ENCODE measurements around the gene RPL41. TPM values are rescaled to one million over a fixed set of nuclear protein-coding genes. Genes with fewer than 3 reads are reported as not detected.

Gene RPL41
- total and polyA plus RNA-seq, 5 experiments from 2014 or later, result 5,098 to 10,436 (median 8,782) TPM

DNA sequence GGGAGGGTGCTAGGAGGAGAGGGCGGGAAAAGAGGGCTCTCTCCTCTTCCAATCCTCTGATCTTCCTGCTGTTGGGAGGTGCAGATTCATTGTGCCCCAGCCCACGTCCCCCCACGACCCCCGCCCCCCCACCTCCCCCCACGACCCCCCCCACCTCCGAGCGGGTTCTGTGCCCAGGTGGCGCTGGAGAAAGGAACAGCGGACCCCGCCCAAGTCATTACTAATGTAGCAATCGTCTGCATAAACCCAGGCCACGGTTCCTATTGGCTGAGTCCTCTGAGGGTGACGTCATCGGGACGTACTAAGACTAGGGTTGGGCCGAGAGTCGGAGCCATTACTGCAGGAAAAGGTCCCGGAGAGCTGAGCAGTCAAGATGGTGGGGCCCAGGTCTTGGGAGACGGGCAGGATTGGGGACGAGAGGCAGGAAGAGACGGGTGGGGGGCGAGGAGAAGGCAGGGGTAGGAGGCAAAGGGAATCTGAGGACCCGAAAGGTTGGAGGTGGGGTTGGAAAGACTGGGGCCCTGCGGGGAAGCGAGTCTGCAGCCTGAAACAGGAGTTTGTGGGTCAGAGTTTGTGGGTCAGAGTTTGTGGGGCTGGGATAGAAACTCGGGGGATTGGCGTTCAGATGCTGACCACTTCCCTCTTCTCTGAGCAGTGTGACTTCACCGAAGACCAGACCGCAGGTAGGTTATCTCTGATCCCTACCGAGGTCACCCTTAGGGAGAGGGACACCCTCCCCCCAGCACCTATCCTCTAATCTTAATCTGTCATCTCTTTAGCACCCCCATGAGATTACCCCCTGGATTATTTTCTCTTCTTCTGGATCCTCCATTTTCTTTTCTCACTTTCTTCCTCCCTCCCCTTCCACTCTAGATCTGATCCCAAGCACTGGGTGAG, 41.8 kb downstream of the RPL41 start, which contains the start of gene MYL6:
Gene MYL6, plus strand, starts transcription at position 331 of the 897 bp plus-strand sequence. Its CDS starts 43 bp downstream, at position 374.
- POLR2A ChIA-PET, result interaction anchor here (0.7 to 13.3 kb wide), 12 partner anchors 8 to 185 kb away, joined by 3 to 163 read pairs (median 10); partner anchors contain the start of genes ANKRD52, COQ10A, ESYT1 and PA2G4
- peak; percentile 85 to 87 for ATAC-seq
- Mint-ChIP-seq H3K27ac (peak within 1 kb of the TSS; percentile 95 to 100 (median 98)), H3K4me1 (peaks cover 32 to 54% (median 49%) of the 10 kb centered on the region in 4 donors), H3K27me3 (no peaks in the 10 kb centered on the region), H3K9me3 (no peaks in the 10 kb centered on the region), H3K36me3 (peaks cover 2 to 35% (median 8%) of the 10 kb centered on the region in 3 donors), H3K4me3 (peak within 1 kb of the TSS; percentile 93 to 99 (median 98))
- peak; percentile 72 to 97 (median 90) for DNase-seq

DNA sequence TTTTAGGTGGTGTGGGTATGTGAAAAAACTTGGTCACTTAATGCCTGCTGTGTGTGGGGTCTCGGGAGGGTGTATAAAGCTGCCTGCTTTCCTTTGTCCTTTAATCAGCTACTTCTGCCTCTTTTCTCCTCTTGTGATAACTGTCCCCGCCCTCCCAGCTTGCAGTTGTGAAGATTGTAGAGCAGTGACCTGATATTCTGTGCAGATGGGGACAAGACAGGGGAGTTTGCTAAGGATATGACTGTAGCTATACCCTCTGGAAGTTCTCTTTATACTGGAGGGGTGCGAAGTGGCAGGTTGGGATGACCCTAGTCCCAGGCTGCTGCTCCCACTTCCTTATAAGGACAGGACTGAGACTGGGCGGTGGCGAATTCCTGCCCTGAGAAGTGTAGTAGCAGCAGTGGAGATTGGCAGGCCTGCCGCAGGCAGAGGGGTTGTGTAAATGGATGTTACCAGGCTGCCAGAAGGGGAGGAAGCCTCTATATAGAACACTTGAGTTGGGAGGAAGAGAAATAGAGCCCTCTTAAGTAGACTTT, 42.6 kb downstream of the RPL41 start:
- POLR2A ChIA-PET, result interaction anchor here (0.6 to 13.3 kb wide), 15 partner anchors 9 to 290 kb away, joined by 3 to 163 read pairs (median 6); partner anchors contain the start of genes ANKRD52, COQ10A, ESYT1 and PA2G4
- Mint-ChIP-seq H3K4me1 (peaks cover 36 to 51% (median 48%) of the 10 kb centered on the region in 4 donors), H3K27ac (peak overlapping the region; percentile 95 to 100 (median 98)), H3K36me3 (peaks cover 6 to 42% (median 8%) of the 10 kb centered on the region in 3 donors), H3K4me3 (peak overlapping the region; percentile 93 to 99 (median 98)), H3K27me3 (no peaks in the 10 kb centered on the region), H3K9me3 (no peaks in the 10 kb centered on the region)
- ATAC-seq (no peak), DNase-seq (peak in 4 of 10 donors; percentile 23 to 31 (median 26))

DNA sequence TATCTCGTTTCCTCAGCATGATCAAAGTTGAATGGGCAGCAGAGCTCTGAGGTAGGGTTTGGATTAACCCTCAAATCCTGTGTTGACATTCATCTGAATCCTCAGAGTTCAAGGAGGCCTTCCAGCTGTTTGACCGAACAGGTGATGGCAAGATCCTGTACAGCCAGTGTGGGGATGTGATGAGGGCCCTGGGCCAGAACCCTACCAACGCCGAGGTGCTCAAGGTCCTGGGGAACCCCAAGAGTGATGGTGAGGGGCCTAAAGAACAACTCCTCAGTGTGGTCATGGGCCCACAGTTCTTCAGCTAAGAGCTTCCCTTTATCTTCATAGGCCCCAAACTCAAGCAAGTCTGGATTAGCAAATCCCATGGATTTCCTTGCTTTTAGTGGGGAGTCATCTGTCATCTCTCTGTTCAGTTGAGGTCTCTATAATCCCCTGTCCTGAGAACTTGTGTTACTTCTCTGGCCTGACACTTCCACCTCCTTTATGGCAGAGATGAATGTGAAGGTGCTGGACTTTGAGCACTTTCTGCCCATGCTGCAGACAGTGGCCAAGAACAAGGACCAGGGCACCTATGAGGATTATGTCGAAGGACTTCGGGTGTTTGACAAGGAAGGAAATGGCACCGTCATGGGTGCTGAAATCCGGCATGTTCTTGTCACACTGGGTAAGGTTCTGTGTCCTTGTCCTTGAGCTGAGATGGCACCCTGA, 43.2 kb downstream of the RPL41 start:
- Mint-ChIP-seq H3K4me1 (peaks cover 36 to 53% (median 50%) of the 10 kb centered on the region in 4 donors), H3K36me3 (peaks cover 6 to 48% (median 8%) of the 10 kb centered on the region in 3 donors), H3K9me3 (no peaks in the 10 kb centered on the region), H3K4me3 (peak overlapping the region; percentile 93 to 99 (median 98)), H3K27me3 (no peaks in the 10 kb centered on the region), H3K27ac (peak overlapping the region; percentile 95 to 100 (median 98))
- ATAC-seq (no peak), DNase-seq (no peak)
- POLR2A ChIA-PET, result interaction anchor here (0.5 to 13.3 kb wide), 15 partner anchors 10 to 290 kb away, joined by 3 to 163 read pairs (median 3); partner anchors contain the start of genes ANKRD52, COQ10A, ESYT1 and PA2G4

DNA sequence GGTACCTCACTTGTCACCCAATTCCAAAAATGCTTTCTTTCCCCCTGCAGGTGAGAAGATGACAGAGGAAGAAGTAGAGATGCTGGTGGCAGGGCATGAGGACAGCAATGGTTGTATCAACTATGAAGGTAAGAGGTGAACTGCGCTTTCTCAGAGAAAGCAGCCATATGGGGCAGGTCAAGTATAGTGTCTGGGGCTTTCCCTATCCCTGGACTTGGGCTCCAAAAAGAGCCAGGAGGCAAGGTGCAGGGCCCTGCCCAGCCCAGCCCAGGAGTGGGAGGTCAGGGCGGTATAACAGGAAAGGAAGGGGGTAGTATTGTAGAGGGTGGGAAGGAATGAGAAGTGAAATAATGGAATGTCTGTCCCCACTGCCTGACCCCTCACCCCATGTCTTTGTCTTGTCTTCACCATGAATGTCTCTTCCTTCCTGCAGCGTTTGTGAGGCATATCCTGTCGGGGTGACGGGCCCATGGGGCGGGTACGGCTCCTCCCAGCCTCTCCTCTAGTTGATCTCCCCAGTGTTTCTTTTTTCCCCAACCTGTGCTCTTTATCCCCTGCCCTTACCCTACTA, 43.8 kb downstream of the RPL41 start:
- H3K27ac Mint-ChIP-seq, result peak overlapping the region; percentile 88 to 100 (median 98)
- POLR2A ChIA-PET, result interaction anchor here (0.5 to 13.3 kb wide), 15 partner anchors 9 to 289 kb away, joined by 3 to 163 read pairs (median 4); partner anchors contain the start of genes ESYT1, MYL6B, PA2G4 and RNF41
- peaks cover 6 to 52% (median 8%) of the 10 kb centered on the region in 3 donors for H3K36me3 Mint-ChIP-seq
- no peaks in the 10 kb centered on the region for H3K27me3 Mint-ChIP-seq
- H3K4me1 Mint-ChIP-seq, result peaks cover 35 to 53% (median 49%) of the 10 kb centered on the region in 4 donors
- ATAC-seq (peak; percentile 24 to 62), DNase-seq (peak; percentile 38 to 77 (median 58))
- peak overlapping the region; percentile 93 to 99 (median 98) for H3K4me3 Mint-ChIP-seq
- H3K9me3 Mint-ChIP-seq, result no peaks in the 10 kb centered on the region

DNA sequence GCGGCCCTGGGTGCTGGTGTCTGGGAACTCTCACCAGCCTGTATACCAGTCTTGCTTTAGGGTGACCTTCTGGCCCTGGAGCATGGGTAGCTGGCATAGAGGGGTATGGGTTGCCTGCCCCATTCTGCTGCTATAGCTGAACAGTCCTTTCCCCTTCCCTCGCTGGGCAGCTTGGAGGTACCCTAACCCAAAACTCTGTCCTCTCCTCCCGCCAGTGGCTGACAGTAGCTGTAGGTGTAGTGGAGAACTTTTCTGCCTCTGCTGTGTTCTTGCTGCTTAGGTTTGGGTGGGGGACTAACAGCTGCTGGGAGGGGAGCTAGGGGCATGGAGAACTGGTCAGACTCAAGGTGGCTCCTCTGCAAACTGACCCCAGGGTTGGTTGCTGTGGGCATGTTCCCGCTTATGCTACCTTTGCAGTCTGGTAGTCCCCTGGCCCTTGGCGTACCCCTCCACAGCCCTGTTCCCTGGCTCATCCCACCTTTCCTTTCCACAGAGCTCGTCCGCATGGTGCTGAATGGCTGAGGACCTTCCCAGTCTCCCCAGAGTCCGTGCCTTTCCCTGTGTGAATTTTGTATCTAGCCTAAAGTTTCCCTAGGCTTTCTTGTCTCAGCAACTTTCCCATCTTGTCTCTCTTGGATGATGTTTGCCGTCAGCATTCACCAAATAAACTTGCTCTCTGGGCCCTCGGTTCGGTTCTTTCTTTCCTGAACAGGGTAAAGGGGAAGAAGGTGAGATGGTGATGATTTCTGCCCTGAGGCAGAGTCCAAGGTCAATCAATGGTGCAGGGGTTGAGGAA, 44.7 kb downstream of the RPL41 start:
- H3K4me3 Mint-ChIP-seq, result peak overlapping the region; percentile 93 to 99 (median 98)
- H3K9me3 Mint-ChIP-seq, result no peaks in the 10 kb centered on the region
- peak overlapping the region; percentile 88 to 100 (median 98) for H3K27ac Mint-ChIP-seq
- peaks cover 32 to 53% (median 45%) of the 10 kb centered on the region in 4 donors for H3K4me1 Mint-ChIP-seq
- H3K36me3 Mint-ChIP-seq, result peaks cover 6 to 60% (median 8%) of the 10 kb centered on the region in 3 donors
- no peaks in the 10 kb centered on the region for H3K27me3 Mint-ChIP-seq
- POLR2A ChIA-PET, result interaction anchor here (0.6 to 13.3 kb wide), 16 partner anchors 8 to 565 kb away, joined by 3 to 163 read pairs (median 4); partner anchors contain the start of genes ESYT1, MYL6B, SMARCC2 and ZC3H10
- ATAC-seq (no peak), DNase-seq (no peak)

DNA sequence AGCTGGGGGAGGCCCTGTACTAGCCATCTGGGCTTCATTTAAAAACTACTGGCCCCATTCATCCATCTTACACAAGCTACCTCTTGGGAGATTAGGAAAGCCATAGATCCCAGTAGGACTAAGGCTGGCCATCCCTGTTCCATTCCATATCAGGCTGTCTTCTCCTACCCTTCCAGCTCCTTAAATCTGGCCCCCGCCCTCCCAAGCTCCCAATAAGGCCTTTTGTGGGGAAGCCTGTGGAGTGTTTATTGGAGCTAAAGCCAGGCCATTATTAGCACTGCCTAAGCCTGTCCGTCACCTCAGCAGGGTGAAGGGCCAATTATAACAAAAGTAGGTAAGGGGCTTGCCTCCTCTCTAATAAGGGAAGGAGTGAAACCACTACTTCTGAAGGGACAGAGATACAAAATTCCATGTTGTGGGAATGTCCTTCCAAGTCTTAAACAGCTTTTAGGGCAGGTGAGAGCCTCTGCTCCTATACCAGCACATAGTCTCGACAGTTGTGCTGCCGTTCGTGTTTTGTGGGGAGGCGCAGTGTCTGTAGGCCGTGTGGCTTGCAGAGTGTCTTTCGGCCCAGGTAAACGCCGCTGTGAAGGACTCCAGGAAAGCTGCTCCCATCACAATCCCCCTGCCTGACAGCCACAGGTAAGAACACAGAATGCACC, 45.4 kb downstream of the RPL41 start:
- ATAC-seq, result no peak
- H3K27me3 Mint-ChIP-seq, result no peaks in the 10 kb centered on the region
- H3K36me3 Mint-ChIP-seq, result peaks cover 6 to 67% (median 8%) of the 10 kb centered on the region in 3 donors
- H3K4me1 Mint-ChIP-seq, result peaks cover 32 to 53% (median 44%) of the 10 kb centered on the region in 4 donors
- peak overlapping the region; percentile 78 to 100 (median 98) for H3K27ac Mint-ChIP-seq
- no peak for DNase-seq
- no peaks in the 10 kb centered on the region for H3K9me3 Mint-ChIP-seq
- POLR2A ChIA-PET, result interaction anchor here (0.6 to 13.3 kb wide), 15 partner anchors 11 to 154 kb away, joined by 3 to 163 read pairs (median 4); partner anchors contain the start of genes ESYT1, MYL6B, SMARCC2 and ZC3H10
- H3K4me3 Mint-ChIP-seq, result peak overlapping the region in 9 of 10 donors; percentile 1 to 99 (median 93)

DNA sequence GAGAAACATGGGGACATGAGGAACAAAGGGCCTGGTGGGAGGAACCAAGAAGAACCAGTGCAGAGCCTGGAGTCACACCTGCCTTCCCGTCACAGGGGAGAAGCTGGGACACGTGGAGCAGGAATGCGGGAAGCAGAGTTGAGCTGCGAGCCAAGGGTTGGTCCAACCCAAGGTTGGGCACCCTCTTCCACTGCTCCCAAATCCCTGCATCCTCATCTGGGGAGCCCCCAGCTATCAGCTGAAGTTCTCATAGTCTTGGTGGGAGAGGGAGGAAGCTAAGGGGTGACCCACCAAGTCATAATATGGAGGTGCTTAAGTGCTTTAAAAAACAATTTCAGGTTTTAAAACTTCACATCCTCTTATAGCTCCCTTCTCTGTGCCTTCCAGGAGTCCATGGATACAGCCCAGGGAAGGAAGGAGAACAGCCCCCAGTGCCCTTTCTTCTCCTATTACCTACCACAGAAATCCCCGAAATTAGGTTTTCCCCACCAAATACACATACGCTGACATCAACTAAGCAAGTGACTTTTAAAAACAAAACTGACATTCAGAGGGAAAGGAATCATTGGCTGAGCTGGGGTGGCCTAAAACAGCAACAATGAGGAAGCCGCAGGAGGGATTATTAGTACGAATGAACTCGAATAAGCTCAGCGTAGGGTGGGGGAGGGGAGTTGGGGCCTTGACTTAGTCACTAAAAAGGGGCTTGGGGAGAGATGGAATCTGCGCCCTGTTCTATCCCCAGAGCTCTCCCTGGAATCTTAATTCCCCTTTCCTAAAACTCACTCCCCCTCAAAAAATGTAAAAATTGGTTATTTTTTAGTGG, 46.2 kb downstream of the RPL41 start:
- ATAC-seq, result no peak
- POLR2A ChIA-PET, result interaction anchor here (0.7 to 13.3 kb wide), 11 partner anchors 9 to 137 kb away, joined by 3 to 163 read pairs (median 5); partner anchors contain the start of genes ESYT1, MYL6B, RNF41 and SMARCC2
- Mint-ChIP-seq H3K9me3 (no peaks in the 10 kb centered on the region), H3K4me3 (peak overlapping the region in 1 of 10 donors; percentile 21), H3K27me3 (no peaks in the 10 kb centered on the region), H3K27ac (peak overlapping the region in 8 of 10 donors; percentile 25 to 96 (median 68)), H3K36me3 (peaks cover 10 to 74% (median 12%) of the 10 kb centered on the region in 3 donors), H3K4me1 (peaks cover 28 to 45% (median 36%) of the 10 kb centered on the region in 4 donors)
- DNase-seq, result no peak

DNA sequence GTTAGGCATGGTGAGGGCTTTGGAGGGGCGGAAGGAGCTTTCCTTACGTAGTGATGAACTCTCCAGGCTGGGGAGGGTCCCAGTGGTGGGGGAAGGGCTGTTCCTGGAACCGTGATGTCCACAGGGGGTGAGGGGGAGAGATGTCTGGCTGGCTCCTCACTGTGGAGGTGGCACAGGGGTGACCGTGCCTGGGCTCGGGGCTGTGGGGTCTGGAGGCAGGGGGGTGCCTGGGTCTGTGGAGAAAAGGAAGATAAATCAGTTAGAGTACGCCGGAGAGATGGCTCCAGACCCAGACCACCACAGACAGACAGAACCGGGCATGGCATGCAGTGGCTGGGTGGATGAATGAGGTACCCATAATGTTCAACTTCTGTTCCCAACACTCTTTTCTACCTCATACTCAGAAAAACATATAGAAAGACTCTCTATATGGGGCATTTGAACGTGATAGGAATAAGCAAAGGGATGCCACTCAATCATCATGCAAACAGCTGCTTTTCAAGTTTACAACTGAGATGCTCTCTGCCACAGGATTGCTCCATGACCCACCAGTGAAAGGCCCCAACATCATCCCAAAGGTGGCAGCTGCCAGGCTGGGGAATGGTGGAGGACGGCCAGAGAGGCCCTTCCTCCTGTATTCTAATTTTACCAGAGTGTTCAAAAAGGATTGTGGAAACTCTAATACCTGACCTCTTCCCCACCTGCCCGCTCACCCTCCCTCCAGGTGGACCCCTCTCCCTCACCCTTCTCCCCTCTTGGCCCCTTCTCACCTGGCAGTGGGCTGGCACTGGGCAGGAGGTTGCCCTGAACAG, 47.3 kb downstream of the RPL41 start:
- Mint-ChIP-seq H3K4me3 (no peak overlapping the region), H3K27ac (peak overlapping the region; percentile 9 to 80 (median 51)), H3K36me3 (peaks cover 12 to 79% (median 14%) of the 10 kb centered on the region in 3 donors), H3K9me3 (no peaks in the 10 kb centered on the region), H3K27me3 (no peaks in the 10 kb centered on the region), H3K4me1 (peaks cover 25 to 35% (median 33%) of the 10 kb centered on the region in 4 donors)
- POLR2A ChIA-PET, result interaction anchor here (0.6 to 13.3 kb wide), 11 partner anchors 8 to 82 kb away, joined by 3 to 163 read pairs (median 5); partner anchors contain the start of genes ESYT1, MYL6B, RNF41 and SMARCC2
- ATAC-seq (no peak), DNase-seq (no peak)

DNA sequence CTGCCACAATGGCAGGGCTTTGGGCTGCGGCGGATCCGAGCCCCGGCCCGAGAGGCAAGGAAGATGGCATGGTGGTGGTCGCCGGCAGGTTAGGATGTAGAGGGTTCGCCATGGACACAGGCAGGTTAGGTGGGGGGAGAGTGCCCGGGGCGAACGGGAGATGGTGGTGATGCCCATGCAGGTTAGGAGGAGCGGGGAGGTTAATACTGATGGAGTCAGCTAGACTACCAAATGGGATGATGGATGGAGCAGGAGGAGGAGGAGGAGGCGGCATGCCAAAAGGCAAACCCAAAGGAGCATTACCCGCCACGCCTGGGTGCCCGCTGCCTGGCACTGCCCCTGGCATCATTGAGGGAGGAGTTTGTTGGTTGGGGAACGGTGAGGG, 47.9 kb downstream of the RPL41 start:
- H3K27ac Mint-ChIP-seq, result peak overlapping the region in 8 of 10 donors; percentile 18 to 86 (median 50)

More for the DNA sequence above, 47.9 kb downstream of the RPL41 start:
- Mint-ChIP-seq H3K27me3 (no peaks in the 10 kb centered on the region), H3K4me1 (peaks cover 19 to 29% (median 28%) of the 10 kb centered on the region in 4 donors), H3K36me3 (peaks cover 11 to 85% (median 14%) of the 10 kb centered on the region in 3 donors), H3K9me3 (no peaks in the 10 kb centered on the region), H3K4me3 (peak overlapping the region in 1 of 10 donors; percentile 24)
- DNase-seq, result no peak
- no peak for ATAC-seq
- POLR2A ChIA-PET, result interaction anchor here (0.6 to 13.3 kb wide), 4 partner anchors 25 to 81 kb away, joined by 4 to 163 read pairs (median 5); partner anchors contain the start of genes ESYT1, RNF41 and SMARCC2
